Measurements from ENCODE around the gene SLC7A9.
"Not testable (repeated sequence)": the region's sequence is repeated elsewhere in the genome, so short reads cannot be mapped to it uniquely, and the experiment has no call there.

The SLC7A9 gene

GRCh38 chr19:32863841-32864240, 5.7 kb downstream of the SLC7A9 start:
- DNase-seq (ENCODE audit: low spot score), result no peak

- no peak for DNase-seq (ENCODE audit: low spot score)
Observed at GRCh38 chr19:32863301-32863700, 6.3 kb downstream of the SLC7A9 start.

DNA sequence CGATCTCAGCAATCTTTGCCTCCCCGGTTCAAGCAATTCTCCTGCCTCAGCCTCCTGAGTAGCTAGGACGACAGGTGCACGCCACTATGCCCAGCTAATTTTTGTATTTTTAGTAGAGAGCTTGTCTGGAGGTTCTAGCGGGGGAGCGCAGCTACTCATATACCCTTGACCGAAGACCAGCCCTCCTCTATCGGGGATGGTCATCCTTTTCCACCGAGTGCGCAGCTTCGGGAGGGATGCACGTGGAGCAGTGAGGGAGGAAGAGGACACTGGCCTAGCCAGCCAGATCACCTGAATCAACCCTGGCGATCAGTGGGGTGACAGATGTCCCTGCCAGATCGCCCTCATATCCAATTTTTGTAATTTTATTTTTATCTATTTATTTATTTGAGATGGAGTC, 6.8 kb downstream of the SLC7A9 start:
- no peak for DNase-seq (ENCODE audit: low spot score)

GRCh38 chr19:32862173-32862572, 7.4 kb downstream of the SLC7A9 start:
- DNase-seq (ENCODE audit: low spot score), result no peak

DNA sequence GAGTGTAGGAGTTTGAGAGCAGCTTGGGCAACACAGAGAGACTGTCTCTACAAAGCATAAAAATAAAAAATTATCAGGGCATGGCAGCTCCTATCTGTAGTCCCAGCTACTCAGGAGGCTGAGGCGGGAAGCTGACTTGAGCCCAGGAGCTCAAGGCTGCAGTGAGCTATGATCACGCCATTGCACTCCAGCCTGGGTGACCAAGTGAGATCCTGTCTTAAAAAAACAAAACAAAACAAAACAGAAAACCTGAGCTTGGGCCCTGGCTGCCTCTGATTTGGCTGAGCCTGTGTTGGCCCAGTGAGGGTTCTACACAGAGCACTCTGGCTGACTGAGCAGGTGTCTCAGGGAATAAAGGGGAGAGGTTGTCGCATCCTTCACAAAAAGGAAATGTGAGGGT, 8.0 kb downstream of the SLC7A9 start:
- no peak for DNase-seq (ENCODE audit: low spot score)

GRCh38 chr19:32859591-32859990, 10.0 kb downstream of the SLC7A9 start:
- no peak for DNase-seq (ENCODE audit: low spot score)

DNA sequence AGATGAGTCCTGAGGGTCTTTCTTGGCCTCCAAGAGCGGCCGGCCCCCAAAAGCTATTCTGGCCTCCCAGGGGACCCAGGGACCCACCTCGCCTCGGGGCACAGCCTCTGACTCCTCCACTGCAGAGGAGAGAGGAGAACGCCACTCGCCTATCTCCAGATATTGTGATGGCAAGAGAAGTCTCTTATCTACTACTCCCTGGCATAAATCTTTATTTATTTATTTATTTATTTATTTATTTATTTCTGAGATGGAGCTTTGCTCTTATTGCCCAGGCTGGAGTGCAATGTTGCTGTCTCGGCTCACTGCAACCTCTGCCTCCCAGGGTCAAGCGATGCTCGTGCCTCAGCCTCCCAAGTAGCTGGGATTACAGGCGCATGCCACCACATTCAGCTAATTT, 11.0 kb downstream of the SLC7A9 start:
- DNase-seq (ENCODE audit: low spot score), result no peak

GRCh38 chr19:32858155-32858554, 11.4 kb downstream of the SLC7A9 start:
- DNase-seq (ENCODE audit: low spot score), result no peak

GRCh38 chr19:32857584-32857983, 12.0 kb downstream of the SLC7A9 start:
- no peak for DNase-seq (ENCODE audit: low spot score)

DNA sequence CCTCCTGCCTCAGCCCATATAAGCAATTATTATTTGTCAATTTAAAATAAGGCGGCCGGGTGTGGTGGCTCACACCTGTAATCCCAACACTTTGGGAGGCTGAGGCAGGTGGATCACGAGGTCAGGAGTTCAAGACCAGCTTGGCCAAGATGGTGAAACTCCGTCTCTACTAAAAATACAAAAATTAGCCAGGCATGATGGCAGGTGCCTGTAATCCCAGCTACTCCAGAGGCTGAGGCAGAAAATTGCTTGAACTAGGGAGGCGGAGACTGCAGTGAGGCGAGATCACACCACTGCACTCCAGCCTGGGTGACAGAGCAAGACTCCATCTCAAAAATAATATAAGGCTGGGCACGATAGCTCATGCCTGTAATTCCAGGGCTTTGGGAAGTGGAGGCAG, 12.7 kb downstream of the SLC7A9 start:
- not testable (repeated sequence) for DNase-seq (ENCODE audit: low spot score)

DNA sequence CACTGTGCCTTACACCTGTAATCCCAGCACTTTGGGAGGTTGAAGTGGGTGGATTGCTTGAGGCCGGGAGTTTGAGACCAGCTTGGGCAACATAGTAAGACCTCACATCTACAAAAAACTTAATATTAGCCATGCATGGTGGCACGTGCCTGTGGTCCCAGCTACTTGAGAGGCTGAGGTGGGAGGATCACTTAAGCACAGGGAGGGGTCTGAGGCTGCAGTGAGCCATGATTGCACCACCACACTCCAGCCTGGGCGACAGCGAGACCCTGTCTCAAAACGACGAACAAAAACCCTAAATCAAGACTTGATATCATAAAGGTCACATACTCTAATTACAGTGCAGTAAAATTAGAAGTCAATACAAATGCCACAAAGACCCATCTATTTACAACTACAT, 17.4 kb downstream of the SLC7A9 start:
- DNase-seq (ENCODE audit: low spot score), result no peak

DNA sequence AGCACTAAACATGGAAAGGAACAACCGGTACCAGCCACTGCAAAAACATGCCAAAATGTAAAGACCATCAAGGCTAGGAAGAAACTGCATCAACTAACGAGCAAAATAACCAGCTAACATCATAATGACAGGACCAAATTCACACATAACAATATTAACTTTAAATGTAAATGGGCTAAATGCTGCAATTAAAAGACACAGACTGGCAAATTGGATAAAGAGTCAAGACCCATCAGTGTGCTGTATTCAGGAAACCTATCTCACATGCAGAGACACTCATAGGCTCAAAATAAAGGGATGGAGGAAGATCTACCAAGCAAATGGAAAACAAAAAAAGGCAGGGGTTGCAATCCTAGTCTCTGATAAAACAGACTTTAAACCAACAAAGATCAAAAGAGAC, 21.5 kb downstream of the SLC7A9 start:
- not testable (repeated sequence) for DNase-seq (ENCODE audit: low spot score)

GRCh38 chr19:32843716-32844245, 25.8 kb downstream of the SLC7A9 start:
- no peak for DNase-seq (ENCODE audit: low spot score)

DNA sequence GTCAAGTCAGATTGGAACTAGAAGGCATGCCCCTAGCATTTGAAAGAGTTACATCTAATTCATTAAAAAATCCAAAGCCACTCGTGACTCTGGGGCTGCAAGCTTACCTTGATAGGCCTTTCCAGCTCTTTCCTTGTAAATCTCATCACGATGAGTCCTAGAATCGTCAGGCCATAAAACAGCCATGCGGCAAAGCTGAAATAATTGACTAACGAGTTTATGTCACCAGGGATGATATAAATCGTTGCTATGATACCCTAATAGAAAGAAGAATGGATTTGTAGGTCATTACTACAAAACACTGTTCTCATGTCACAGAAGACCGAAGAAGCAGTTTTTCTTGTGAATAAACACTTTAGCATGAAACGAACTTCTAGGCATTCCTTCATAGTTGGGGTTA, 27.5 kb downstream of the SLC7A9 start:
- no peak for DNase-seq (ENCODE audit: low spot score)

GRCh38 chr19:32837531-32837930, 32.0 kb downstream of the SLC7A9 start:
- DNase-seq (ENCODE audit: low spot score), result no peak

- DNase-seq (ENCODE audit: low spot score), result not testable (repeated sequence)
Observed at GRCh38 chr19:32833388-32833787, 36.2 kb downstream of the SLC7A9 start.

DNA sequence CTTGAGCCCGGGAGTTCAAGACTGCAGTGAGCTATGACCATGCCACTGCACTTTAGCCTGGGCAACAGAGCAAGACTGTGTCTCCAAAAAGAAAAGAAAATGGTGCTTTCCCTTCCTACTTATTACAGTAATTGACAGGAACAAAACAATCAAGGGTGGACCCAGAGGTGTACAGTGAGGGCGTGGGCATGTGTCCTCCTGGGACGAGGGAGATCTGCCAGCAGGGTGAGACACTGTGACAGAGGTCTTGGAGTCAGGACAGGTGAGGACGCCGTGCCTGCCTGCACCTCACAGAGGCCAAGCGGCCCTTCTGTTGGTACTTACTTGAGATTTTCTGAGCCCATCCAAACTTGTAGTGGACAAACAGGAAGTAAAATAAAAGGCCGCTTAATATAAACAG, 36.7 kb downstream of the SLC7A9 start:
- DNase-seq (ENCODE audit: low spot score), result not testable (repeated sequence)

GRCh38 chr19:32832094-32832493, 37.5 kb downstream of the SLC7A9 start:
- not testable (repeated sequence) for DNase-seq (ENCODE audit: low spot score)

DNA sequence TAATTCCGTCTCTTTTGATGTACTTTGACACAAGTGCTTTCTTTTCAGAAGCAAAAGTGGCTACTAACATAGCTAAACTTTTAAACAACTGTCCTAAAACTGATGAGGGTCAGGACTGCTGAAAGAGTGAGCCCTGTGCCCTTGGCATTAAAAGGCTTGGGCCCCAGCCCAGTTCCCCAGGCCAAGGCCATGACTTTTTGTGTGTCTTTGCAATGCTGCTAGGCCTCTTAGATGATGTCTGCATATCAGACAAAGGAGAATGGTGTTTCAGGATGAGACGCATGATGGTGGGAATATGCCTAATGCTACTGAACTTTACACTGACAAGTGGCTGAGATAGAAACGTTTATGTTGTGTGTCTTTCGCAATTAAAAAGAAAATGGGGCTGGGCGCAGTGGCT, 38.0 kb downstream of the SLC7A9 start:
- DNase-seq (ENCODE audit: low spot score), result no peak

- DNase-seq (ENCODE audit: low spot score), result no peak
Observed at GRCh38 chr19:32830231-32831014, 39.1 kb downstream of the SLC7A9 start.

DNA sequence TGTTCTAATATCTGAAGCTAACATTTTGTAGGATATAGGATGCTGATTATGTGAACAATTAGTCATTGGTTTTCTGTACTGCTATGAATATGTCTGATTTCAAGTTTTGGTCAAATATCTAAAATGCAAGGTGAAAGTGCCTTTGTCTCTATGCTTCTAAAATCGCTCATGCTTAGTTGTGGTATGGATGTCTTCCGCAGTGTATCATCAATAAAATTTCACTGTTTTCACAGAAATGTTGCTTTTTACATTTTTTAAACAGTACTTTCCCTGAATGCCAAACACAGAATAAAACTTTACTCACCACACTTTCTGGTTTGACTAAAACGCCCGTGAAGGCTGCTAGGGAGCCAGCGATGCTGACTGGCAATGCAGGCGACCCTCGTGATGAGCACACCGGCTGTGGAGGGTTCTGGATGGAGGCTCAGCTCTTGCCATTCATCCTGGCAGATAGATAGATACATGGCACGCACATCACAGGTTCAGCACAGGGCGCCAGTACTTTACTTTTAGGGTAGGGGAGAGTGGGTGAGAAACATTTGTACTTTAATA, 40.1 kb downstream of the SLC7A9 start:
- DNase-seq (ENCODE audit: low spot score), result no peak

- no peak for DNase-seq (ENCODE audit: low spot score)
Observed at GRCh38 chr19:32828643-32829344, 40.8 kb downstream of the SLC7A9 start.

DNA sequence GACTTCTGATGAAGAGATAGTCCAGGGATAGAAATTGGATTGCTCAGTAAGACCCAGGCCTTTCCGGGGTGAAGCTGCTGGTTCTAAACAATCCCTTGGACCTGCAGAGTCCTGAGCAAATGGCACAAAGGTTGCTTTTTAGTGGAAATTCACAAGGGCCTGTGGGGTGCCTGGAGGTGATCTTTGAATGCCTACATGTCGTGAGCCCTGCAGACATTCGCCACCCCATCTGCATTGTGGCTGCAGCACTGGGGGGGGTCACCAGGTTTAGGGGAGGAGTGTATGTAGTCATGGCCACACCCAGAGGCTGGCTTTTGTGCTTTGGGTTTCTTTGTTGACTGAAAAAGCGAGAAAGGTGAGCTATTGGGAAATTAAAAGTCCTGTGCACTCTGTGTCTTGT, 41.4 kb downstream of the SLC7A9 start:
- DNase-seq (ENCODE audit: low spot score), result no peak
